ENCODE measurements around the gene AMIGO3. TPM values are rescaled to one million over a fixed set of nuclear protein-coding genes. Genes with fewer than 3 reads are reported as not detected.

AMIGO3 gene
- total and polyA plus RNA-seq, 2 donors (not counting 1 experiment from before 2014, with no cell fraction given), result 11.1 TPM; not detected in 1

GRCh38 chr3:49759226-49759625, 39.7 kb upstream of the AMIGO3 start:
- POLR2A ChIA-PET, result no interaction called here
- Histone ChIP-seq H3K27ac (ENCODE audit: low read length in 2 of 2) (no peak overlapping the region), H3K27me3 (replicated peaks in 1 of 4; ENCODE audit: control extremely low read depth in 1 of 4, control insufficient read depth in 3 of 4, insufficient read depth in 4 of 4, low read length in 3 of 4) (no peaks in the 10 kb centered on the region), H3K79me2 (ENCODE audit: control insufficient read depth, insufficient read depth, low read length) (peaks cover 98% of the 10 kb centered on the region), H3K4me3 (ENCODE audit: control extremely low read depth in 1 of 5, extremely low read depth in 1 of 5, insufficient read depth in 1 of 5, low read depth in 2 of 5, low read length in 4 of 5) (no peak overlapping the region), H4K20me1 (ENCODE audit: control insufficient read depth, insufficient read depth, low read length, poor library complexity, severe bottlenecking) (peaks cover 85% of the 10 kb centered on the region), H2AFZ (ENCODE audit: insufficient read depth, low read depth, low read length, poor library complexity, severe bottlenecking) (no peak overlapping the region), H3K36me3 (replicated peaks in 1 of 2; ENCODE audit: control extremely low read depth in 1 of 2, control insufficient read depth in 1 of 2, extremely low read depth in 1 of 2, insufficient read depth in 2 of 2, low read length in 1 of 2) (peaks cover 4 to 14% of the 10 kb centered on the region in 2 experiments), H3K4me2 (replicated peaks; ENCODE audit: low read depth, low read length, poor library complexity, severe bottlenecking) (no peak overlapping the region), H3K9ac (ENCODE audit: low read length) (no peak overlapping the region), H3K4me1 (ENCODE audit: control insufficient read depth in 2 of 2, insufficient read depth in 2 of 2, low read length in 2 of 2) (peaks cover 0 to 4% of the 10 kb centered on the region in 2 donors), H3K9me3 (ENCODE audit: control extremely low read depth in 1 of 3, control insufficient read depth in 2 of 3, insufficient read depth in 1 of 3, low read length in 2 of 3) (no peaks in the 10 kb centered on the region)
- no peak for TF ChIP-seq EZH2 (IDR thresholded peaks at IDR 0.05; ENCODE audit: borderline replicate concordance, insufficient read depth, low read depth, low read length, poor library complexity, severe bottlenecking)
- TF ChIP-seq CTCF (IDR thresholded peaks at IDR 0.05), result no peak
- DNase-seq, result no peak
- no peak overlapping the region for H3K27ac Mint-ChIP-seq
- WGBS (ENCODE audit: insufficient coverage), result no CpG with 5 or more reads among the region's 1 CpG
- H3K4me3 Mint-ChIP-seq, result no peak overlapping the region
- intact Hi-C loops (cut with micrococcal nuclease), result no loop called here
- H3K27me3 Mint-ChIP-seq, result no peaks in the 10 kb centered on the region
- no peaks in the 10 kb centered on the region for H3K9me3 Mint-ChIP-seq (ENCODE audit: insufficient read depth)
- no peak for ATAC-seq (ENCODE audit: low read depth)
- H3K4me1 Mint-ChIP-seq, result peaks cover 25% of the 10 kb centered on the region
- CTCF ChIA-PET, result no interaction called here

- intact Hi-C loops (cut with micrococcal nuclease), result no loop called here
- no peak overlapping the region for H3K4me2 ChIP-seq (replicated peaks; ENCODE audit: low read depth, low read length, poor library complexity, severe bottlenecking)
- Mint-ChIP-seq H3K27me3 (no peaks in the 10 kb centered on the region), H3K4me1 (peaks cover 32% of the 10 kb centered on the region), H3K27ac (no peak overlapping the region), H3K9me3 (ENCODE audit: insufficient read depth) (no peaks in the 10 kb centered on the region), H3K4me3 (no peak overlapping the region)
- no peak overlapping the region for H2AFZ ChIP-seq (ENCODE audit: insufficient read depth, low read depth, low read length, poor library complexity, severe bottlenecking)
- no peaks in the 10 kb centered on the region for H3K27me3 ChIP-seq (replicated peaks in 1 of 4; ENCODE audit: control extremely low read depth in 1 of 4, control insufficient read depth in 3 of 4, insufficient read depth in 4 of 4, low read length in 3 of 4)
- ATAC-seq (ENCODE audit: low read depth), result no peak
- H3K27ac ChIP-seq (ENCODE audit: low read length in 2 of 2), result no peak overlapping the region
- H4K20me1 ChIP-seq (ENCODE audit: control insufficient read depth, insufficient read depth, low read length, poor library complexity, severe bottlenecking), result peaks cover 90% of the 10 kb centered on the region
- TF ChIP-seq CTCF (IDR thresholded peaks at IDR 0.05) (no peak), EZH2 (IDR thresholded peaks at IDR 0.05; ENCODE audit: borderline replicate concordance, insufficient read depth, low read depth, low read length, poor library complexity, severe bottlenecking) (no peak)
- no peaks in the 10 kb centered on the region for H3K9me3 ChIP-seq (ENCODE audit: control extremely low read depth in 1 of 3, control insufficient read depth in 2 of 3, insufficient read depth in 1 of 3, low read length in 2 of 3)
- H3K79me2 ChIP-seq (ENCODE audit: control insufficient read depth, insufficient read depth, low read length), result peaks cover 100% of the 10 kb centered on the region
- H3K9ac ChIP-seq (ENCODE audit: low read length), result no peak overlapping the region
- no CpG with 5 or more reads among the region's 2 CpGs for WGBS (ENCODE audit: insufficient coverage)
- H3K4me3 ChIP-seq (ENCODE audit: control extremely low read depth in 1 of 5, extremely low read depth in 1 of 5, insufficient read depth in 1 of 5, low read depth in 2 of 5, low read length in 4 of 5), result no peak overlapping the region
- H3K4me1 ChIP-seq (ENCODE audit: control insufficient read depth in 2 of 2, insufficient read depth in 2 of 2, low read length in 2 of 2), result peaks cover 0 to 4% of the 10 kb centered on the region in 2 donors
- POLR2A ChIA-PET, result no interaction called here
- H3K36me3 ChIP-seq (replicated peaks in 1 of 2; ENCODE audit: control extremely low read depth in 1 of 2, control insufficient read depth in 1 of 2, extremely low read depth in 1 of 2, insufficient read depth in 2 of 2, low read length in 1 of 2), result peaks cover 5 to 17% of the 10 kb centered on the region in 2 experiments
- CTCF ChIA-PET, result no interaction called here
- DNase-seq, result no peak
Measured at GRCh38 chr3:49757197-49757596, 37.7 kb upstream of the AMIGO3 start.

Data from B cell (primary cell).